Stimulated activated CD4-positive, alpha-beta T cell treated with anti-CD3 and anti-CD28 coated beads, Interleukin-4, amount 100 ng/mL, for 24 hours (primary cell): ENCODE data around the gene SPATA32.
"Not testable (repeated sequence)": the region's sequence is repeated elsewhere in the genome, so short reads cannot be mapped to it uniquely, and the experiment has no call there.

ENCODE experiments used
- DNase-seq: peaks from one replicate; pipeline ENCODE4 v3.0.0-alpha.2; 2020

The SPATA32 gene

DNA sequence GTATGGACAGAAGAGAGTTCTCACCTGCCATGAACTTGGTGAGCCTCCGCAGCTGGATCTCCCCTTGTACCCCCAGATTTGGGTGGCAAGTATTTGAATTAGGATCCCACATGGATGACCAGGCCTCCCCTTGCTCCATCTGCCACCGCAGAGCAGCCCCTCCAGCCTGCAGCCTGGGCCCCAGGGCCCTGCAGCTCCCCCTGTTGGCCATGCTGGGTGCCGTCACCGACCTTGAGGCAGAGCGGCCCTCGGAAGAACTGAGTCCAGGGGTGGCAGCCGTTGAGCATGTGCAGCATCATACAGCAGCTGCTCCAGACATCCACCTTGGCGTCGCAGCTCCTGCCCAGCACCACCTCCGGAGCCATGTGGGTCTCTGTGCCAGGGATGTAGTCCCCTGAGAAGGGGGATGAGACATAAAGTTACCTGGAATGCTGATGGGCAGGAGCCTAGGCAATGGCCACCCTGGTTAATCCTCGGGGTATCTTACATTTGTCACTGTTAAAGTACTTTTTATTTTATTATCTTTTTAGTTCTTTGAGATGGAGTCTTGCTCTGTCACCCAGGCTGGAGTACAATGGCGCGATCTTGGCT is 9.0 kb upstream of the SPATA32 start:
- peak; percentile 60 for DNase-seq

DNA sequence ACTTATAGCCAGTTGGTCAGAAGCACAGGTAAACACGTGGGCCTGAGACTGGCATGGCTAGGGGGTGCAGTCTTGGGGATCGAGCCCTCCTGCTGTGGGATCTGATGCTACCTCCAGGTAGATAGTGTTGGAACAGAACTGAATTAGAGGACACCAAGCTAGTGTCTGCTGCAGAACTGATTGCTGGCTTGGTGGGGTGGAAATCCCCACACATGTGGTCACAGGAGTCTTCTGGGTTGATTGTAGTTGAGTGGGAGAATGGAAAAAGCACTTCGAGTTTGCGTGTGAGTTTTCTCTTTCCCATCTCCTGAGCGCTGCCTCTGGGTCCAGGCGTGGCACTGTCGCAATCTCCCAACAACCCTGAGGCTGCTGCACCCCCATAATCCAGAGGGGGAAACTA is 8.0 kb upstream of the SPATA32 start:
- DNase-seq: no peak

DNA sequence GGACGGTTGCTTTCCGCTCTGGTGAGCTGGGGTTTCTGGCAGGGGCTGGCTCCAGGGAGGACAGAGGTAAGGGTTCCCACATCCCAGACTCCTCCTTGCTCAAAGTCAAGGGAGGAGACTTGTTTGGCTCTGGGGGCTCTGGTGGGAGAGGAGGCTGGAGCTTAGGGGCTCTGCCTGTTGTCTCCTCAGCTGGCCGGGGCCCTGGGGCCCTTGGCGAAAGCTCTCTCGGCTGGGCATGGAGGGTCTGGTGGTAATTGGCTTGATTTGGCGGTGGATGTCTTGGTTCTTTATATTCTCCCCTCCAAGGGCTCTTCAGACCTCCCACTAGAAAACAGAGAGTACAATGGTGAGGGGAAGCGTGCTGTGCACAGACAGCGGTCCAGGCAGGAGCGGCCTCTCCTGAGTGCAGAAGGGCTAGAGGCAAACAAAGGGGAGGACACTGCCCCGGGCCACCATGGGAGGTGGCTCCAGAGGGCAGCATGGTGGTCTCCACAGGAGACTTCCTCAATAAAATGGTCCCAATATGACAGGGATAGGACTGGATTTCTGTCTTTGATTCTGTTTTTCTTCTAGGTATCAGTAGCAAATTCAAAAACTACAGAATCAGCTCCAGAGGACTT is 5.7 kb upstream of the SPATA32 start:
- no peak for DNase-seq

DNA sequence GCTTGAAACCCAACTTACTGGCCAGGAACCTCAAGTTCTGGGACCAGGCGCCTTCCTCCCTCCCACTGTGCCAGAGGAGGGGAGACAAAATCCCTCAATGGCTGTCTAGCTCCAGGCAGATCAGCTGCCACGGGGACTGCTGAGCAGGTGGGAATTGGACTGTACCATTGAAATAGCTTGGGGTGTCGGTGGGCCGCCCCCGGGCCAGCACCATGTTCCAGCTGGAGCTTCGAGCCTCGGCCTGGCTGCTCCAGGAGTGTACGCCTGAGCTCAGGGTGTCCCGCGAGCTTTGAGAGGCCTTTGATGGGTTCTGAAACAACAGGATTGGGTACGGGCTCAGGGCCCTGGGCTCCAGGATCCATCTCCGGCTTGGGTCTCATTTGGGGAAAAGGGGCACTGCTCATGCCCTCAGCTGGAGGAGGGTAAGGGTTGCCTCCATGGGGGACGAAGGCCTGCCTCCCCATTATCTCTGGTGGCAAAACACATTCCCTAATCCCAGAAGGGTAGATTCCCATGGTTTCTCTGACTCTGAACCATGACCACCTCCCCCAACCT is 4.6 kb upstream of the SPATA32 start:
- DNase-seq: no peak

DNA sequence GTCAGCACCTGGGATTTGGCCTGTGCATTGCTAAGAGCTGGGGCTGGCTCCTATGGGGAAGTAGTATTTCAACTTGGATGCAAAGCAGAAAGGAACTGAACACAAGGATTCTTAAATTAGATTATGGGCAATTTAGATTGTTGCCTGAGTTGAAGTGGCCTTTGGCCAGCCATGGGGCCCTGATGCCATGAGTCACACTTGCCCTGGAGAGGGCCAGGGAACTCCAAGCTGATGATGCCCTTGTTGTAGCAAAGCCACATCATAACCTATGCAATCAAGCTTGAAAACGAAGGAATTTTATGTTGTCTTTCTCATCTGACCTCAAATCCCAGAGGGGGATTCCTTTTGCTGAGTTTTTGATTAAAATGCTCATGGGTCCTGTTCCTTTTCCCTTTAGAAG is 3.9 kb upstream of the SPATA32 start:
- no peak for DNase-seq

DNA sequence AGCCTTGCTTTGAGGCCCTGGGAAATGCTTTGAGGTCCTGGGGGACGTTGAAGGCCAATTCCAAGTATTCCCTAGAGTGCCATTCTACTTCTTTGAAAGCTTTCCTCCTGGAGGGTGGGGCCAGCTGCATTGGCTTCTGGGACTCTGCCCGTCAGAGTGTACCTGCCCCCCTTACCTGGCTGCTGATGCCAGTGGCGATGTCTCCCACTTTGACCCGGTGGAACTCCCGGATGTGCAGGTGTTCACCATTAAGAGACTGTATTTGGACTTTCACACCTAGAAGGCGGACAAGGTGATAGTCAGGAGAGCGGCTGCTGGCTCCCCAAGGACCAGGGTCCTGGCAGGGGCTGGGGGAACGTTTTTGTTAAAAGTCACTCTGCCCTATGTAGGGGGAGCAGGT is 3.1 kb upstream of the SPATA32 start:
- DNase-seq: no peak

DNA sequence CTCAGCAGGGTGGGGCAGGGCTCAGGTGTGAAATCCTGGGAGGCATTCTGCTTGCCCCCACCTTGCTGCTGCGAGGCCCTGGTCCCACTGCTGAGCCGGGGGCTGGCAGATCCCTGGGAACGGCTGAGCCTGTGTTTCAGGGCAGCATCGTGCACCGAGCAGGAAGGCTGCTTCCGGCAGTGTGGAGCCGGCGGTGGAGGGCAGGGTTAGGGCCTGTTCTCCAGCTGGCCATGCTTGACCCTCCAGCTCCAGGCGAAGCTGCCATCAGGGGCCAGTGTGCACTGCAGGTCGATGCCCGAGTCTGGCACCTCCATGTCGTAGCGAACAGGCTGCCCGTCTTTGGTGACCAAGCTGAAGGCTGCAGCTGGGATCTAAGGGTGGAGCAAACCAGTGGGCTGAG is 2.5 kb upstream of the SPATA32 start:
- no peak for DNase-seq

DNA sequence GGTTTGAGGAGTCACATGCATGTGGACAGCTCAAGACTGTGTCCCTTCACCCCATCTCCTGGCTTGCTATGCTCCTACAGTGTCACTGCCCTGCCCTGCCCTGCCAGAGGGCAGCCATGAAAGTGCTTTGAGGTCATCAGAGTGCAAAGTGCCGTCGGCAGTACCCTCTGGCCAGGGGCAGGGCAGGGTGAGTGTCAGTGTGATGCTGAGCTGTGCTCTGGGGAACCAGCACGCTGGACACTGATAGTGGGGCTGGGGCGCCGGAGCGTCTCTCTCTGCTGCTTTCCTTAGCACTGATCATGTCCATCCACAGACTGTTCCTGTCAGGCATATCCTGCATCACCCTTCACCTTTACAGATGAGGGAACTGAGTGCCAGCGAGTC is 1.6 kb upstream of the SPATA32 start:
- DNase-seq: no peak

DNA sequence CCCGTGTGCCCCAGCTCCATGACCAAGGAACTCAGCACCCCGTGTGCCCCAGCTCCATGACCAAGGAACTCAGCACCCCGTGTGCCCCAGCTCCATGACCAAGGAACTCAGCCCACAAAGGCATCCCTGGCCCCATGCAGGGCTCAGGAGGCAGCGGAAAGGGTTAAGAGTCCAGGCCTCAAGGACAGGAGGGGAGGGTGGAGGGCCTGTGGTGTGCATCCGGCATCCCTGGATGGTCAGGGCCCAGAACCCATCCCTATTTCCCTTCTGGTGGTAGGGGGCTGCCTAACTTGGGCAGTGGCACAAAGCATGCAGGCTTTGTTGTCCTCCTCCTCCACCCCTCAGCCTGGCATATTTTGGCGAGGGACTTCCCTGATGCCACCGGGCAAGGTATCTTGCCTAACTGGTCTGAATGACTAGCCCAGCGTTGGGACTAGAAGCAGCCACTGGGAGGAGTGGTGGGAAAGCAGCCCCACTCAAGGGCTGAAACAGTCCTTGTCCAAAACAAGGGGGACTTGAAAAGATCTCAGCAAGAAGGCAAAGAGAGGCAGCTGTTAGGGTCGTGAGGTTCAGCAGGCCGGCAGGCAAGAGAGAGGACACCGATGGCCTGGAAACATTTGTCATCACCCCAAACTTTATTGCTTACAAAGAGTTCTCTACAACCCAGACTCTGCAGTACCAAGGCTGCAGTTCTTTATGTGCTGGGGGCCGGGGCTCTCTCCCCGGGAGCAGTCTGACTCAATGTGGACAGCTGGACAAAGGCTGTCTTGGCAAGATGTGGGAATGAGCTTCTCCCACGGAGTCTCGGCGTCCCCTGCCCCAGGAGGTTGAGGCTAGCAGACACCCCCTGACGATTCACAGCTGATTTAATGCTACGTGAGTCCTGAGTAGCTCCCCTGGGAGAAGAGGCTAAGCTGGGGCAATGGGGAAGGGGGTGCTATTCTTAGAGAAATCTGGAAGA is 902 bp upstream of the SPATA32 start:
- no peak for DNase-seq

DNA sequence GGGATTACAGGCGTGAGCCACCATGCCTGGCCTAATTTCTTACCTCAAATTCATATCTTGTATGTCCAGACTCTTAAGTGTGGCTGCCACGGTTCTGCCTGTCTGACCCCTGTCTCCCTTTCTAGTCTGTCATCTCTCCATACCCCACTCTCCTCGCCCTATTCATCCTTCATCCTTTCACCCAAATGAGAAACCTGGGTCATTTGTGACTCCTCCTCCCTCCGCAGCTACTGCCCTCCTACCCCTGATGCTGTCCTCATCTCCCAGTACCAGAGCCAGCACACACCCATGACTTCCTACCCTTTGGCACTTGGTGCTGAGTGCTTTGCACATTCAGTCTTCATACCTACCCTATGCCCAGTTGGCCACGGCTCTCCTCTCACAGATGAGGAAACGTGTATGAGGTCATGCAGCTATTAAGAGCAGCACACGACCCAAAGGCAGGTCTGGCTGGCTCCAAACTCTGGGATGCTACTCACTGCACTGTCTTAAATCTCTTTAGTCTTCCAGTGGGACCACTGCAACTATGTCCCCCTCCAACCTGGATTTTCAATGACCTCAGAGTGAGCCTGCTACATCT is 1.6 kb downstream of the SPATA32 start:
- no peak for DNase-seq

DNA sequence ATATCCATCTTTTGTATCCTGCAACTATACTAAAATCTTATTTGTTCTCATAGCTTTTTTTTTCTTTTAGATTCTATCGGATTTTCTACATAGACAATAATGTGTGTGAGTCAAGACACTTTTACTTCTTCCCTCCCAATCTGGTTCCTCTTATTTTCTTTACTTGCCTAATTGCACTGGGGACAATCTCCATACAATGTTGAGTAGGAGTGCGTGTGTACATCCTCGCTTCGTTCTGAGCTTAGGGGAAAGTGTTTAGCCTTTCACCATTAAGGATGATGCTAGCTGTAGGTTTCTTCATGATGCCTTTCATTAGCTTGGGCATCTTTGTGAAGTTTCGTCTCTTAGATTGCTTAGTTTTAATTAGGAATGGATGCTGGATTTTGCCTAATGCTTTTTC is 2.9 kb downstream of the SPATA32 start:
- DNase-seq: no peak

DNA sequence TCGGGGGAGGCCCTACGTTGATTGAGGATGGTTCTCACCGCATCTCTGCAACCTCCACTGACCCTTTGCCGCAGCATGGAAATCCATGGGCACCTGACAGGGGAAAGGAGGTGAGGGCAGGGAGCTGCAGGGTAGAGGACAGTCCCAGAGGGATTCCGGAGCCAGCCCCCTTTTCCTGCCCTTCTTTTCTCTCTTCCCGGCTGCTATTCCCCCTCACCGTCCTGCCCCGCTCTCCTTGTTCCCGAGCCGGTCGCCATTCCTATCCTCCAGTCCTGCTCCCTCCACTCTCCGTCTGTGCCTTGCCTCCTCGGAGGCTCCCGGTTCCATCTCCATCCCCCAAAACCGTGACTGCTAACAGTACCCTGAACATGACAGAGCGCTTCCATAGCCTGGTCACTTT is 4.8 kb downstream of the SPATA32 start:
- no peak for DNase-seq

DNA sequence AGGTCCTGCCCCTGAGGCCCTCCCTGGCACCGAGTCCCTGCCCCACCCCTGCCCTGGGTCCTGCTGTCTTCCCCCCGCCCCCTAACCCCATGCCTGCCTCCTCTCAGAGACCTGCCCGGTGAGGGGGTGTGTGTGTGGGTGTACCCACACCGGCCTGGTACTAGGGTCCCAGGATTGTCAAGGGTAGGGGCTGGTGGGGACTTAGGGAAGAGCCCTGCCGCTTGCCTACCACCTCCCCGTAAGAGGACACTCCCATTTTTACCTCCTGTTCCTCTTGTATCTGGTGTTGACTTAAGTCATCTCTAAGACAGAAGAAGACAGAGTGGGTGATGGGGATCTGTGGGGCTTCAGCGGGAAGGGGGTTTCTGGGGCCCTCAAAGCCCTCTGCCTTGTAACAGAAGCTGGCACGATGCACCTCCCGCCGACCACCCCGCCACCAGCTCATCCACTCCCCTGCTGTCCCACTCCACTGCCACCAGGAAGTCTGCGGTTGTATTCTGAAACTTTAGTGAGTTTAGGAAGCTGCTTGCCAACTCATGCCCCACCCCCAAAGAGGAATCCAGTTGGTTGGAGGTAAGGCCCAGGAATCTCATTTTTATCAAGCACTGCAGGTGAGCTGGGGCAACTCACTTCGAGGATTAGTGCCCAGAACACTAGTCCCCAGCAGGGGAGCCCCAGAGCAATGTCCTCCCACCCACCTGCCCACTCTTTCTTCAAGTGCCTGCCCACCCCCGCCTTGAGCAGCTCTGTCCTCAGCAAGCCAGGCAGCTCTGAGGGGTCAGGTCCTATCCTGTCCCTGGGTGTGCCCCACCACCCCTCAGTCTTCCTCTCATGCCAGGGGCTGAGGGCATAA is 5.6 kb downstream of the SPATA32 start:
- DNase-seq: peak; percentile 26

DNA sequence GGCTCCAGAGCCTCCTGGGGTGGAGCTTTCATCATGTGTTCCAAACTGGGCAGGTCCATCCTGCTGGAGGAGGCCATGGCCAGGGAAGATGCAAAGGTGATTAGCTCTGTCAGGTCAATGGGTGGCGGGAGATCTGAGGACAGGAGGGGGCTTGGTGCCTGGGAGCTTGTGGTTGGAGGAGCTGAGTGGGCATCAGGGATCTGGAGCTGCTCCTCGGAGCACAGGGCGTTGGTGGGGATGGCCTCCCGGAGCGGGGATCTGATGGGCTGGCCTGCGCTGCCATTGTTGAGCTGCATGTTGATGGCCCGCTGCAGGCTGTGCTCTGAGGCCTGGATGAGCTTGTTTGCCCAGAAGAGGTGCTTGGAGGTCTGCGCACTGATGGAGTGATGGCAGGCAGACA is 6.5 kb downstream of the SPATA32 start:
- DNase-seq: no peak

DNA sequence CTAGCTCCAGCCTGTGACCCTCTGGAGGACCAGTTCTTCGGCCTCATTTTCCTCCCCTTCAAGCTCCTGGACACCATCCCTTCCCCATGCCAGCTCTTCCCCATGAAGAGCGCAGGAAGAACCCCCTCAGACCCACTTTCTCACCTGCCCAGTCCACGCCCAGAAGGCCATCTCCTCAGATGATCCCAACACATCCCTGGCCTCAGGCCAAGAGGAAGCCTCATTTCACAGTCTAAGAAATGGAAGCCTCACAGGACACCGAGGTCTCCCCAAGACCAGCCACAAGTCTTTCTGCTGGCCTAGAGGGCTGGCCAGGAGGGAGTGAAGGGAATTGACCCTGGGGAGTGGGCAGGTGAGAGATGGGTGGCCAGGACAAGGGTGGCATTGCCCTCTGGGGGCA is 8.0 kb downstream of the SPATA32 start:
- no peak for DNase-seq

DNA sequence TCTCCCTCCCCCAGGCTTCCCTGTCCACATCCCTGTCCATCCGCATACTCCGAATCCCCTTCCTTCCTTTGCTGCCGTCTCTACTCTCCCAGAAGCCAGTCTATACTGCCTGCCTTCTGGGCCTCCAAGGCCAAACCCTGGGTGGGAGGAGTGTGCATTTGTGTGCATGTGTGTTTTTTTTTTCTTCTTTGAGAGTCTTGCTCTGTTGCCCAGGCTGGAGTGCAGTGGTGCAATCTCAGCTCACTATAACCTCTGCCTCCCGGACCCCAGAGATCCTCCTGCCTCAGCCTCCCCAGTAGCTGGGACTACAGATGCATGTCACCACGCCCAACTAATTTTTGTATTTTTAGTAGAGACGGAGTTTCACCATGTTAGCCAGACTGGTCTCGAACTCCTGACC is 8.7 kb downstream of the SPATA32 start:
- DNase-seq: not testable (repeated sequence)

DNA sequence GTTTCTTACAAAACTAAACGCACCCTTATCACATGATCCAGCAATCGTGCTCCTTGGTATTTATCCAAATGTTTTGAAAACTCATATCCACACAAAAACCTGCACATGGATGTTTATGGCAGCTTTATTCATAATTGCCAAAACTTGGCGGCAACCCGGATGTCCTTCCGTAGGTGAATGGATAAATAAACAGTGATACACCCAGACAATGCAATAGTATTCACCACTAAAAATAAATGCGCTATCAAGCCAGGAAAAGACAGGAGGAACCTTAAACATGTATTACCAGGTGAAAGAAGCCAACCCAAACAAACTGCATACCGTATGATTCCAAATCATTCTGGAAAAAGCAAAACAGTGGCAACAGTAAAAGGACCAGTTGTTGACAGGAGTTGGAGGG is 10.0 kb downstream of the SPATA32 start:
- no peak for DNase-seq

DNA sequence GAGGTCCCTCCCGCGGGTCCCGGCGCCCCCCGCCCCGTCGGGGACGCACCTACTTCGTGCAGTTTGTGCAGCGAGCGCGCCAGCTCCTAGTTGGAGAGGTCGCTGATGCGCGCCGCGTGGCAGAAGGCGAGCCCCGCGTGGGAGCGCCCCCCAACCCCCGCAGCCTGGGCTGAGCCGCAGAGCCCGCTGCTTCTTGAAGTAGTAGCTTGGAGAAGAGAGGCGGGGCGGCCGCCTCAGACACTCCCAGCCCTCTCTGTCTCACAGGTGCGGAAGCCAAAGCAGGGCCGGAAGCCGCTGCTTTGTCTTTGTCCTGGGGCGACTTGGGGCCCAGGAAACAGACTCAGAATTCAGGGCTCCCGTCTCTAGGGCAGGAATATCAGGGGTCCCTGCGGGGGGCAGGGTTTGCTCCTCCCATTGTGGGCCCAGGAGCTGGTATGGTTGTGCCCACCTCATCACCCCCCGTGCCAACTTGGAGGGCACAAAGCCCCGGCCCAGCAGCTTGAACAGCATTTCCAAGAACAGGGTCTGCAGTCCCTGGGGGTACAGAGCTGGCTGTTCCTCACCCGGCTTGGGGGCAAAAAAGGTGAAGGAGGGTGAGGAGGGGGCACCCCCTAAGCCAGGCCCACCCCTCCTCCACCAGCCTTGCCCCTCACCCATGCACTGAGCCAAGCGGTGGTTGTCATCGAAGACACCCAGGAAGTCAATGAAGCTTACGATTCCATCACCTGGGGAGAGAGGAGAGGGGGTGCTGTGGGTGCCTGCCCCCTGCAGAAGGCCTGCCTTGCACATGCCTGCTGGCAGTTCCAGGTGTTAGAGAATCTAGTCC is 13.5 kb downstream of the SPATA32 start:
- DNase-seq: peak; percentile 77

DNA sequence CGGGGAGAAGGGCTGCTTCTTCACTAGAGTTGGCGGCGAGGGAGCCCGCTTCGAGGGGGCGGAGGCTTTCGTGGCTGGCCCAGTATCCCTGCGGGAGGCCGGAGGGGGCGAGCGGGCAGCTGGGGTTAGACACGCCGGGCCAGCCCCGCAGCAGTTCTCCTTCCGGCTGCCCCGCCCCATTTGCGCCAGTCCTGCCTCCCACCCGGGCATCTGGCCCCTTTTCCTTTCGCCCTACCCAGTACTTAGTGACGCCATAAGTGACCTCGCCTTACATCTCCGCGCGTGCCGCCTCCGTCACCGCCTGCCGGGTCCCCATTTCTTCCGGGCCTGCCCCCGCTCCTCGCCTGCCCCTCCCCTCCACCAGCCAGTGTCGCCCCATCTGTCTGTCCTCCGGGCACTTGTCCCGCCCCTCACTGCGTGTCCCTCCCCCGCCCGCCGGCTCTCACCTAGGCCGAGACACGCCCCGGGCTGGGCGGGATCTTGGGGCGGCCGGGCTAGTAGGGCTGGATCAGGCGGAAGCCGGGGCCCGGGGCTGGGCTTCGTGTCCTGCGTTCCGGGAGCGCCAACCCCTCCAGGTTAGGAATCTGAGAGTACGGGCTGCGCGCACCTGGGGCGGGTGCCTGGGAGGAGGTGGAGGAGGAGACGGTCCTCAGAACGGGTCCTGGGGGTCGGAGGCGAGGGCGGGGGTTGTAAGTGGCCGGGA is 14.3 kb downstream of the SPATA32 start:
- DNase-seq: peak; percentile 95

DNA sequence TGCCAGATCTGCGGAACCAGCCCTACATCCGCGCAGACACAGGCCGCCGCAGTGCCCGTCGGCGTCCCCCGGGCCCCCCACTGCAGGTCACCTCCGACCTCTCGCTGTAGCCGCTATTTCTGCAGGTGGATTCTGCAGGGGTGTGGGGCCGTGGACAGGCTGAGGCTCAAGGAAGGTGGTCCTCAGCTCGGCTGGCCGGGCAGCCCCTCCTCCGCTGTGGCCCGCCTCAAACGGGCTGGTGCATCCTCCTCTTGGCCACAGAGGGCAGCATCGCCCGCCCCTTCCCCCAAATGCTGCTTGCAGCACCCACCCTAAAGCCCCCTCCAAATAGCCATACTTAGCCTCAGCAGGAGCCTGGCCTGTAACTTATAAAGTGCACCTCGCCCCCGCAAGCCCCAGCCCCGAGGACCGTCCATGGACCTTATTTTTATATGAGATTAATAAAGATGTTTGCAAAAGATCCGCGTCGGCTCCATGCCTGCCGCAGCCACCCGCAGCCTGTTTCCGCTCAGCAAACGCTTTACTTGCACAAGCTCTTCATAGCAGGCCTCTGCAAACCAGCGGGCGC is 14.9 kb downstream of the SPATA32 start:
- DNase-seq: peak; percentile 28

DNA sequence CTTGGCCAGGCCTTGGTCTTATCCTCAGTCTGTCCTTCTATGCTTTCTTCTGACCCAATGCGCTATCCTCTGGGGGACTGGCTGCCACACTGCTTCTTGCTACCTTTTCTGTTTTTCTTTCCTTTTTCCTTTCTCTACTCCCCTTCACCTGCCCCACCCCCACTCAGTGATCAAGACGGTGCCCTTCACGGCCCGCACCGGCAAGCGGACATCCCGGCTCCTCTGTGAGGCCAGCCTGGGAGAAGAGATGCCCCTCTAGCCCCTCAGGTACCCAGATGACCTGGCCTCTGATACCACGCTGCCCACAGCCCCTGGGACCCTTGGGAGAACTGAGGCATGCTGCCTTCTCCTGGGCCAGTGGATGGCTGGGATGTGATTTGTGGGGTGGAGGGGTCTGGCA is 15.6 kb downstream of the SPATA32 start:
- DNase-seq: no peak
